ENCODE data around the gene WDR90.

WDR90 gene

GRCh38 chr16:693364-693763 lies 44.2 kb downstream of the WDR90 start:
- no peak for DNase-seq

DNA sequence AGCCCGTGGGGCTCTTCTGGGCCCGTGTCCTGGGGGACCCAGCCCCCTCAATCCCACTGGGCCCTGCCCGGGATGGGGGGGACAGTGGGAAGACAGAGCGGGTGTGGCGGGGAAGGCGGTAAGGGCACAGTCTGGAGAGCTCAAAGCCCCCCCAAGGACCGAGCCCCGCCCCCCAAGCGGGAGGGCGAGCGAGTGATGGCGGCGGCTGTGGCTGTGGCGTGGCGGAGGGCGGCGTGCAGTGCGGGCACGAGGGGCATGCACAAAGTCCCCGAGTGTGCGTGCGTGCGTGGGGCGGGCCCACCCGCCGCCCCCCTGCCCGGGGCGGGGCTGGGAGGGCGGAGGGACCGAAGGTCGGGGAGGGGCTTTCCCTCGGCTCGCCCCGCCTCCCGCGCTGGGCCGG lies 44.6 kb downstream of the WDR90 start:
- no peak for DNase-seq

DNA sequence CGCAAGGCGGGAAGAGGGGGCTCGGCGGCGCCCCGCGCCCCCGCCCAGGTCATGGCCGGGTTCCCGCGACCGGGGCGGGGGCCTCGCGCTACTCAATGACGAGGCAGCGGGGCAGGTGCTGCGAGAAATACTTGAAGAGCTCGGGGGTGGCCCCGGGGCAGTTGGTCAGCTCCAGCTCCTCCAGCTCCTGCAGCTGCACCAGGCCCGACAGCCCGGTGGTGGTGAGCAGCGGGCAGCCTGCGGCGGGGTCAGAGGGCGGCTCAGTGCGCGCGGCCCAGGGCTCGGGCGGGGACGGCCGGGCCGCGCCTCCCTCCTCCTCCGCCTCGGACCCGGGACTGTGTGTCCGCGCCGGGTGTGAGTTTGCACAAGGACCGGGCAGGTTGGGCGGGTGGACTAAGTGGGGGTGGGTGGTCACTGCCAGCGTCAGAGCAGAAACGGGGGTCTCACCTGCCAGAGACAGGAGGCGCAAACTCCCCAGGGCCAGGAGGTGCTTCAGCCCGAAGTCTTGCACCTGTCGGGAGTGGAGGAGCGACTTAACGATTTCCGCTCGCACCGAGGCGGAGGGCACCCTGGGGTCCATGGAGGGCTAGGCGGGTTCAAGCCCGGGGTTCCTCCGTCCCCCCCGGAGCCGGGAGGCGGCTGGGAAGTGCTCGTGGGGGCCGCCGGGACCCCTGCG lies 45.2 kb downstream of the WDR90 start:
- no peak for DNase-seq

DNA sequence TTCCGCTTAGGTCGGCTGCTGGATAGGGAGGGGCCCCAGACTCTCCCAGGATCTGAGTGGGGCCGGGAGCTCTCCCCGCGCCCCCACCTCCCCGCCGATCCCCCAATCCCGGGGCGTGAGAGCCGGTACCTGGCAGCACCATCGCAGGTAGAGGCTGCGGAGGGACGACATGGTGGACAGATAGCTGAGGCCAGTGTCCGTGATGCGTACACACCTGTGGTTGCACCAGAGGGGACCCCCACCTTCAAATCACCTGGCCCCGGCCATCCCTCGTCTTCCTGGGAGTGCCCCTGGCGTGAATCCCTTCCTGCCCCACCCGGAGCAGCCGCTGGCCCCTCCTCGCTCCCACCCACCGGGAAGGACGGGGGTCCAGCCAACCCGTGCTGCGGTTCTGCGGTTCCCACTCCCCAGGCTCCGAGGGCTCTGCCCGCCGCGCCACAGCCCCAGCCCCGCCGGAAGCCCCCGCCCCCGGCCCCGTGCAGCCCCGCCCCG lies 45.7 kb downstream of the WDR90 start:
- DNase-seq: no peak

- no peak for DNase-seq
Measured at GRCh38 chr16:695355-696089, 46.4 kb downstream of the WDR90 start.

GRCh38 chr16:698911-699671 lies 49.9 kb downstream of the WDR90 start:
- no peak for DNase-seq

DNA sequence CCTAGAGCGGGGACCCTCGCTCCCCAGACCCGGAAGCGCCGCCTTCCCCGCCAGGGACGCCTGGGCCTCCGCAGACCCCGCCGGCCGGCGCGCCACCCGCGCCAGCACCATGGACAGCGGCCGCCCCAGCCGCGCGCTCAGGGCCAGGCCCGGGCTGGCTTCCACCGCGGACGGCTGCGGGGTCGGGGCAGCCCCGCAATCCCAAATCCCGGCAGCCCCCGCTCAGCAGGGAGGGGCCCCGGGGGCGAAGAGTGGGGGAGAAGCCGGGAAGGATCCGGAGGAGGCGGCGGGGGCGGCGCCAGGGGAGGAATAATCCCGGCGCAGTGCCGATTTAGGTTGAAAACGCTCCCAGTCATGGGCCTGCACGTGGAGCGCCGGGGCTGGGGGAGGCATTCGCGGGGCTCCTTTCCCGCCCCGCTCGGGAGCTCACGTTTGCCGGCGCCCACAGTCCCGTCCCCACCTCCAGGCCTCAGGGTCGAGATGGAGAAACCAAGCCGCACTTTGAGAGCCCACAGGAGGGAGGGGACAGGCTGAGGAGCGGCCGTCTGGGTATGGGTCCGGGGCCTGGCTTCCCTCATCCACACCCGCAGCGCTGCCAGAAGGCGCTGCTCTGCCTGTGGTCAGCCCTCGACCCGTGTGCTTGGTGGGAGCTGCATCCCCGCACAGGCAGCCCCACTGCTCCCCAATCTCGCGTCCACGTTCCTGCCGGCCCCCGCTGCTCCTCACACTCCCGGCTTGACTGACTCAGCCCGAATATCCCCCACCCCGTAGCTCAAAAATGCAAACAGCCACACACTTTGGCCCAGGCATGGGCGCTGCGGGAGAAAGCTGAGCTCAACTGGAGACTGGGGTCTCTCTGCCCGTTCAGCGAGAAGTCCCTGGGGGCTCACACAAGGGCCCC lies 51.8 kb downstream of the WDR90 start:
- no peak for DNase-seq

- DNase-seq: no peak
Measured at GRCh38 chr16:702341-702740, 53.2 kb downstream of the WDR90 start.

DNA sequence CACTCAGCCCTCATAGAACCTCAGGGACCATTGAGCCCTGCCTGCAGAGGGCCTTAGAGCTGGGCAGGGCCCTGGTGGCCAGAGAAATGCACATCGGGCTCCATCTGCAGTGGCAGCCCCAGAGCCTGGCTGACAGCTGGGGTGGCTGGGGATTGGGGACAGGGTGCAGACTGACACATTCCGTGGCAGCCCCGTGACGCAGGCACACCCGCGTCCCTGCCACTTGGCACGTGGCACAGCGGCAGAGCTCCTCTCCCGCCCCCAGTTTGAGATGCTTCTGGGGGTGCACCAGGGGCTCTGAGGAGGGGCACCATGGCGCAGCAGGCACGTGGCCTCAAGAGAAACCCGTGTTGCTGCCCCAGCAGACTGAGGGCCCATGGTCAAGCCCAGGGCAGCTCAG lies 54.2 kb downstream of the WDR90 start:
- DNase-seq: no peak

- DNase-seq: no peak
Measured at GRCh38 chr16:704047-704446, 54.9 kb downstream of the WDR90 start.

DNA sequence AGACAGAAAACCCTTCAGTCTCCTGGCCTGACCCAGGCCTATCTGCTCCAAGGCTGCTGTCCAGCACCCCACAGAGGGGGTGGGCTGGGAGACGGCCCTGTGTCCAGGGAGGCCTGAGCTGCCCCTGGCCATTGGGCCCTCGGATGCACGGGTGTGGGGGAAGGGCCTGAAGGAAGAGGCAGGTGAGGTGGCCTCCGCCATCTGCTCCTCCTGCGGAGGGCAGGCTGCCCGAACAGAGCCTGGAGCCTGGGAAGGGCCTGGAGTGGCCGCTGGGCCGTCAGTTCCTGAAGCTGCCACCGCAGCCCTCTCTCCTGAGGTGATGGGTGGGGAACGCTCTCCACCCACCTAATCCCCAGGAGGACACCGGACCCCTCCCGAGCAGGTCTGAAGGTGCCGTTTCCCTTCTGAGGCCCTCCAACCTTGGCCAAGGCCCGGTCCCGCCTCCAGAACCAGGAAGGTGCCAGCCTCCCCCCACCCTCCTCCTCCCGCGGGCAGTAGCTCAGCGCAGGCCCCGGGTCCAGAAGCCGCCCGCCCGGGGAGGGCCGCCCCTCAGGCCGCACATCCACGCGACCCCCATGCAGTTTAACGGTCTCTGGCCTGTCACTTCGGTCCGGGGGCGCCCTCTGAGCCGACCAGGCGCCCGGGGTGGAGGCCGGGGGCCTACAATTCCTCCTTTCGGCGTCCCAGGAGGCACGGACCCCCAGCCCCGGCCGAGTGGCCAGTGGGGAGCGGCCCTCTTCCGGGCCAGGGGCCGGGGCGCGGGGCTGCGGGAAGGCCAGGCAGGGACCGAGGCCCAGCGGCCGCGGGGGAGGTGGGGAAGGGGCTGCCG lies 55.6 kb downstream of the WDR90 start:
- no peak for DNase-seq

- DNase-seq: peak; percentile 18
Measured at GRCh38 chr16:705431-706188, 56.4 kb downstream of the WDR90 start, which contains the start of gene FBXL16. Gene FBXL16, minus strand, starts transcription at chr16:705801. Its CDS starts 8,396 bp downstream, at chr16:697405.

DNA sequence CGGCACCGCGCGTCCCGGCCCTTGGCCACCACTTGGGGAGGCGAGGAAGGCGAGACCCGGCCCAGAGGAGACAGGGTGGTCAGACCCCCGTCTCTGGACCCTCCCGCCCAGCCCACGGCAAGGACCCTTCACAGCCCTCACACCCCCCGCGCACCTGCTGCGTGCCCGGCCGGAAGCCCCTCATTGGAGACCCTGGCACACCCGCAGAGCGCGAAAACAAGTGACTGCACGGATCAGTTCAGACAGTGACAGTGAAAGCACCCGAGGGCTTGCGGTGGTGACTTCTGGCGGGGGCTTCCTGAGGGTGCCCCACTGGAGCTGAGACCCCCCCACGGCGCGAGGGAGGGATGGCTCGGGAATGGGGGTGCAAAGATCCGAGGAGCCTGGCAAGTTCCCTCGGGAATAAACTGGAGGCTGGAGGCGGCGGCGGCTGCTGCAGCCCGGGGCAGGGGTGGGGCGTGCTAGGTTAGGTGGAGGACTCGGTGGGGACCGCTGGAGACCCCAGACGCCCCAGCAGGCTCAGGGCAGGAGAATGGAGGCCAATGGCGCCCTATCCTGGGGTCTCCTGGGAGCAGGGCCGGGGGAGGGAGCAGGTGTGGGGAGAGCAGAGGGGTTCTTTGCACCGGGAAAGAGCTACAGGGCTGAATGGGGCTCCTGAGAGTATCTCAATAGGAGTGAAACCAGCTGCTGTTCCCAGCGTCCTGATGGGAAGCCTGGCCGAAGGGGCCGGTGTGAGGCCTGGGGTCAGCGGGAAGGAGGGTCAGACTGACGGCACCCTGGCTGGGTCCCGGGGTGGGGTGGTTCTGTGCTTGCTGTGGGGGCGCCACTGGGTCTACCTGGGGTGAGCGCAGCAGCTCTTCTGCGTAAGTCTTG lies 57.3 kb downstream of the WDR90 start:
- DNase-seq: no peak

DNA sequence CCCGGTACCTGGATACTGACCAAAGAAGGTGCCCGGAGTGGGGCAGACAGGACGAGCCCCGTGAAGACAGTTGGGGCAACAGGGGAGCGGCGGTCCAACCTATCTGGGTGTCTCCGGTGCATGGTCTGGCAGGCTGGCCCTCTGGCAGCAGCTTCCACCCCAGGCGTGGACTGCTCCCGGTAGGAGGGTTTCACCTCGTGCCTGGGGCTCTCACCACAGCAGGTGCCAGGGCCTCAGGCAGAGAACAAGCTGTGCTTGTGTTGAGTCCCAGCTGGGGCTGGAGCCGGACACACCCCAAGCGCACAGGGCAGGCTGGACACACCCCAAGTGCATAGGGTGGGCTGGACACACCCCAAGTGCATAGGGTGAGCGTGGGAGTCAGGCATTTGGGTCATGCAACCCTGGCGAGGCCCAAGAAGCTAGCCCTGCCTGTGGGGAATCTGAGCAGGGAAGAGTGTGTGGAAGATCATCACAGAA lies 57.9 kb downstream of the WDR90 start:
- DNase-seq: no peak

GRCh38 chr16:708019-708418 lies 58.9 kb downstream of the WDR90 start:
- no peak for DNase-seq

GRCh38 chr16:708959-709358 lies 59.8 kb downstream of the WDR90 start:
- no peak for DNase-seq

- peak; percentile 77 for DNase-seq
Measured at GRCh38 chr16:709566-710499, 60.7 kb downstream of the WDR90 start.

GRCh38 chr16:710500-711075 lies 61.4 kb downstream of the WDR90 start:
- DNase-seq: no peak
